CD4-positive, alpha-beta T cell treated with Interleukin-6 for 4 hours (primary cell): ENCODE measurements around the gene FAM98B.

Experiments
- DNase-seq: peaks from one replicate; pipeline ENCODE4 v3.0.0-alpha.2; 2020; ENCODE audit warnings: mixed read lengths

FAM98B gene

GRCh38 chr15:38461066-38461833, 7.3 kb downstream of the FAM98B start:
- peak; percentile 15 for DNase-seq

- DNase-seq: no peak
These were observed 10.0 kb downstream of the FAM98B start for GRCh38 chr15:38463893-38464292.

- DNase-seq: no peak
These were observed 10.7 kb downstream of the FAM98B start for GRCh38 chr15:38464675-38465074.

DNA sequence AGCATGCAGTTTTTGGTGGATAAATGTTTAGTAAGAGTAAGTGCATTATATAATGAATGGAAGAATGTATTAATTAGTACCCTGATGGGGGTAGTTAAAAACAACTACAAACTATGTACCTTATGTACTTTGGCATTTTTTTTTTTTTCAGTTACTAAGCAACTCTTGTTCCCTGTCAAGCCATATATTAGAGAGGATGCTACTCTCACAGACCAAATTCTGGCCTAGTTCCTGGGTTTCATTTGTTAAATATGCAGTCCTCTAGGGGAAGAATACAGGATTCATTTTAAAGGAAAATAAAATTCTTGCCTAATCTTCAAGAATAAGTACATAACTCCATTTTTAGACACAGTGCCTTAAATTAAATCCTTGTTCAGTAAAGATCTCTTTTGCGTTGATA, 16.9 kb downstream of the FAM98B start:
- no peak for DNase-seq

DNA sequence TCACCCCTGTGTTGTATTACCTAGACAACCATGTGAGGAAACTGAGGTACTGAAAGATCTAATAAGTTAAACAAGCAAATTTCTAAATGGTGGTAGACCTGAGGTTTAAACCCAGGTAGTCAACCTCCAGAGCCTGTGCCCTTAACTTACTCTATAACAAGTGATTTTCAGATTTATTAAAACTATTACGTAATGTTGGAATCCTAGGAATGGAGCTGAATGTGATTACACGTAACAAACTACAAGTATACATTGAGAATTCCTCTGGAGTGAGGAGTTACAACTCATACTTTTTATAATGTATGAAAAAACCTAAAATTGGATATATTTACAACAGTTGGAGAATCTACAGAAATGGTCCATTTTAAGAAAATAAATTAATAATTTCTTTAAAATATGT, 18.0 kb downstream of the FAM98B start:
- no peak for DNase-seq

GRCh38 chr15:38474155-38474757, 20.3 kb downstream of the FAM98B start:
- DNase-seq: peak; percentile 53

DNA sequence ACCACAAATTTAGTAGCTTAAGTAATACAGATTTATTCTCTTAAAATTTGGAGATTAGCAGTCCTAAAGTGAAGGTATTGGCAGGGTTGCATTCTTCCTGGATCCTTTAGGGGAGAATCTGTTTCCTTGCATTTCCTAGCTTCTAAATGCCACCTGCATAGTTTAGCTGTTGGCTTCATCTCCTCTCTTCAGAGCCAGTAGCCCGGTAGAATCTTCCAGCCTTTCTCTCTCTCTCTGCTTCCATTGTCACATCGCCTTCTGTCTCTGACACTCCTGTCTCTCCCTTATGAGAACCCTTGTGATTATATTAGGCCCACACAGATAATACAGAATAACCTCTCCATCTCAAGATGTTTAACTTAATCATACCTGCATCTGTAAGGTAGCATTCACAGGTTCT, 21.4 kb downstream of the FAM98B start:
- no peak for DNase-seq

GRCh38 chr15:38476120-38476519, 22.2 kb downstream of the FAM98B start:
- no peak for DNase-seq

DNA sequence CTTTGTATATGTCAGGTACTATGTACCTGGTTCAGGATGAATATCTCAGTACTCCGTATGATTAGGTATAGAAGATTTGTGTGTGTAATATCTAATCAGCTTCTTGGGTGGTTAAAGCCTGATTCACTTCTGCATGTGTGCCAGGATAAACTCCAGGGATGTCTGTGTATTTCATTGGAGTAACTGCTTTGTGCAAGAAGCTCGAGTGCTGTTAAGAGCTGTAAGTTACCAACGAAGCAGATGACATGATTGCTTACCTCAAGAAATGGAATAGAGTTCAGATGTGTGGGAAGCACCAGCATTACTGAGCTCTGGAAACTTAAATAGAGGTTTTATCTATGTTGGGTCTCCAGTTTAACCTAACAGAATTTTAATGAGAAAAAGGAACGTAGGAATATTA, 23.7 kb downstream of the FAM98B start:
- no peak for DNase-seq

GRCh38 chr15:38479266-38479665, 25.3 kb downstream of the FAM98B start:
- no peak for DNase-seq

- no peak for DNase-seq
These were observed 25.8 kb downstream of the FAM98B start for GRCh38 chr15:38479756-38480155.

- no peak for DNase-seq
These were observed 27.2 kb downstream of the FAM98B start for GRCh38 chr15:38481113-38481512.

- DNase-seq: no peak
These were observed 27.8 kb downstream of the FAM98B start for GRCh38 chr15:38481761-38482160.

DNA sequence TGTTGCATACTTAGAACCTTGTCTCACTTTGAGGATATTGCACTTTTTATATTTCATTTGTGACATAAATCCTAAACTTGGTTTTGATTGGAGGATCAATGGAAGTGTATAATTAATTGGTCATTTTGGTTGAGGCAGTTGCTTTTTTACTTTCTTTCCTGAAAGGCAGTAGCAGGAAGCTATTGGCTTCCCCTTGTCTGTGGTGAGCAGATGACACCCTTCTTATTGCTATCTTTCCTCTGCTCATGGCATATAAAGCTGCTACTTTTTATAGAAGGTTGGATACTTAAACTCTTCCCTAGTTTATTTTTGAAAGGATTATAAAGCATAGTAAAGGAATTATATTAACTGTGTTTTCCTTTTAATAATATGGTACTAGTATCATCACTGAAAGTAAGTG, 28.6 kb downstream of the FAM98B start:
- DNase-seq: no peak

GRCh38 chr15:38486936-38487335, 33.0 kb downstream of the FAM98B start:
- DNase-seq: no peak

DNA sequence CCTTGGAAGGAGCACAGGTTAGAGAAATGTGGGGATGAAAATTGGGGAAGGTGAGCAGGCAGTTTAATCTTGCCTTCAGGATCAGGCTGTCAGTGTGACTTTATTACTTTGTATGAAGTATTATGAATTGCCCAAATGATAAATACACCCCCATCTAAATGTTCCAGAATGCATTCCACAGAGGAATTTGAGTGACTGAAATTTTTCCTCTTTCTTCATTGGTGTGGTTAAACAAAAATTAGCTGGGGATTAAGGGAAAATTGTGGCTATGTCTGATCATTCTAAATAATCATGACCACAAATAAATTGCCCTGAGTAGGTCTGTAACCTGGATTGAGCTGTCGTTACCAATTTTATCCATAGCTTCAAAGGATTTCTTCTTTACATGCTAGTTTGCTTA, 33.5 kb downstream of the FAM98B start:
- no peak for DNase-seq

DNA sequence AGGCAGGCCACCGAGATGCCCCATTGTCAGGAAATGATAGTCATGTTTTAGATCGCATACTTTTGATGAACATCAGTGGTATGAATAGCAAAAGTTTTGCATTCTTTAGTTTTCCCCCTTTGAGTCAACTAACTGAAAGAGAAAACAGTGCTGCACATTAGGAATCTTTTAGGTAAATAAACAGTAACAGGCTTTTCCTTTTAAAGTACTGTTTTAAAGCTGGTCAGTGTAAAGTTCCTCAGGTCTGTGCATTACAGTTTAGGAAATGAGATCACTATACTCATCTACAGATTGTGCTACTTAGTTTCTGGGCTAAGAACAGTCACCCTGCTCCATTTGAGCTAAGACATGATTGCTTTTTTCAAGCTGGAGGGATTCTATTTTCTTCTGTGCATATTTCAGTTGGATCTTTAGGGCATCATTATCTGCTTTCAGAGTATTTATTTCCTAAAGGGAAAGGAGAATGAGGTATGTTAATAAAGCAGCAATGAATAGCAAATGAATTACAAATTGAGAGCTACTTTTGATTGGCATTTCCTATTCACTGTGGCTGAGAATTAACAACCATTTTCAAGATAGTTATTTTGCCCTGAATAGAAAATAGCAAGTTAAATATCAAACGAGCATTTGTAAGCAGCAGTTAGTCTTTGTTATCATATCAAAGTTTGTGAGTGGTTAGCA, 36.5 kb downstream of the FAM98B start:
- no peak for DNase-seq

GRCh38 chr15:38496151-38496550, 42.2 kb downstream of the FAM98B start:
- DNase-seq: no peak

- no peak for DNase-seq
These were observed 45.7 kb downstream of the FAM98B start for GRCh38 chr15:38499651-38500050.

- DNase-seq: no peak
These were observed 49.6 kb downstream of the FAM98B start for GRCh38 chr15:38503496-38503895.

GRCh38 chr15:38504680-38505467, 50.9 kb downstream of the FAM98B start:
- DNase-seq: no peak

- no peak for DNase-seq
These were observed 53.1 kb downstream of the FAM98B start for GRCh38 chr15:38506997-38507396.

DNA sequence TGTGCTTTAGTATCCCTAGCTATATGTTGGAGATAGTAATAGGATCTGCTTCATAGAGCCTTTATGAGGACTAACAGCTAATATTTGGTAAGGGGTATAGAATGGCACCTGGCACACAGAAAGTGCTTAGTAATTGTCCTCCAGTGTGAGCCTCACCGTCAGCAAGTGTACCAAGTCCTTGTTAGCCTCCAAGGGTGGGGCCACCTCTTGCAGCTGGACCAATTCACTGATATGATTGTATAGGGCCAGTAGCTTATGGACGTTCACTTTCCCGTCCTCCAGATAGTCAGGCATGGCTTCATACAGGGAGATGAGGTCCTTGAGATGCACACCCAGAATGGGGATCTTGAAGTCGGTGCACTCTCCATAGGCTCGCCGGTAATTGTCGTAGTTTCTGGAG, 53.6 kb downstream of the FAM98B start:
- no peak for DNase-seq
